HG03469 (cell line): ENCODE data around the gene RDH13.
"Not testable (repeated sequence)": the region's sequence is repeated elsewhere in the genome, so short reads cannot be mapped to it uniquely, and the experiment has no call there.

ENCODE experiments used
- ATAC-seq: cut with Tn5 transposase; IDR thresholded peaks from one replicate; pipeline ENCODE4 v1.9.1; 2021; ENCODE audit warnings: mild to moderate bottlenecking, moderate library complexity, moderate number of reproducible peaks; ENCODE audit not compliant: unreplicated experiment

Gene RDH13, protein sequence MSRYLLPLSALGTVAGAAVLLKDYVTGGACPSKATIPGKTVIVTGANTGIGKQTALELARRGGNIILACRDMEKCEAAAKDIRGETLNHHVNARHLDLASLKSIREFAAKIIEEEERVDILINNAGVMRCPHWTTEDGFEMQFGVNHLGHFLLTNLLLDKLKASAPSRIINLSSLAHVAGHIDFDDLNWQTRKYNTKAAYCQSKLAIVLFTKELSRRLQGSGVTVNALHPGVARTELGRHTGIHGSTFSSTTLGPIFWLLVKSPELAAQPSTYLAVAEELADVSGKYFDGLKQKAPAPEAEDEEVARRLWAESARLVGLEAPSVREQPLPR

DNA sequence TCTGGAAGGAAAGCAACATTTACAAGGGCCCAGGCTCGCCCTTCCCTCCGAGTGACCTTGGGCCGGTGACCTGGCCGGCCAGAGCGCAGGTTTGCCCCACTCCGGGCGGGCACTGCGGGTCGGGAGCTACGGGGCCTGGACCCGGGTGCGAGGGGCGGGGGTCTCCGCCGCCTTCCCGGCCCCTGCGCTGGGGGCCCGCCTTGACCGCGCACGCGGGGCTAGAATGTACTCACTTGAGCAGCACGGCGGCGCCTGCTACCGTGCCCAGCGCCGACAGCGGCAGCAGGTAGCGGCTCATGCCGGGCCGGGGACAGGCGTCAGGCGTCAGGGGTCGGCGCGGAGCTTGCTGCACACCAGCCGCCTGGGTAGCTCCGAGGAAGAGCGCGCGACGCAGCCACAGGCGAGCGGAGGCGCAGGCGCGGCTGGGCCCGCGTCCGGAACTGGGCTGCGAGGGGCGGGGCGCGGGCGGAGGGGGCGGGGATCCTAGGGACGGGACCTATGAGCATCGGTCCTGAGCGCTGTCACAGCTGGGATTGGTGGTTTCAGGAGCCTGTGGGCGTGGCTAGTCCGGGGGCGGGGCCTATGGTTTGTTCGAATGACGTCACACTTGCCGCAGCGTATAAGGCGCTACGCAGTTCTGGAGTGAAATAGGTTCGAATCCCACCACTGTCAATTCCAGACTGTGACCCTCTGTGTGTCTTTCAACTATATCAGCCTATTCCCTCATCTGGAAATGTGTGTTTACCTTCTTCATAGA, at the start of gene RDH13:
TSS of gene RDH13 (minus strand) at position 414 of the 757 bp plus-strand sequence. CDS start at position 298, 116 bp downstream.
- ATAC-seq, result peak; percentile 70

DNA sequence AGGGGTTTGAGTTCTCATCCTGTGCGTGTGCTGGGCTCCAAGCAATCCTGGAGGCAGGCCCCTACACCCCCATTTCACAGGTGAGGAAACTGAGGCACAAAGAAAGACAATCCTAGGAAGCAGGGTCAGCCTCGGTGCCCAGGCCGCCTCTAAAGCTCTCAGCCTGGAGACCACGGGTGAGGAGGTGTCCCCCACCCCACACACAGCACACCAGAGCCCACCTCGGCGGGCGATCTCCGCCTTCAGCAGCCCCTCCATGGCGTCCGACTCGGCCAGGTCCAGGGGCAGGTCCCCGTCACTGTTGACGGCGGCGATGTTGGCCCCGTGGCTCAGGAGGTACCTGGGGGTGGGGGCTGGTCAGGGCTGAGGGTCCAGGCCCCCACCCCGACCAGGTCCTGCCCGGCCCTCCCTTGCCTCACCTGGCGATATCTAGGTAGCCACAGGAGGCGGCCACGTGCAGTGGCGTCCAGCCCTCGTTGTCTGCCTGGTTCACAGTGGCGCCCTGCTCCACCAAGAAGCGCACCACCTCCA, 49.4 kb upstream of the RDH13 start:
- ATAC-seq, result no peak

DNA sequence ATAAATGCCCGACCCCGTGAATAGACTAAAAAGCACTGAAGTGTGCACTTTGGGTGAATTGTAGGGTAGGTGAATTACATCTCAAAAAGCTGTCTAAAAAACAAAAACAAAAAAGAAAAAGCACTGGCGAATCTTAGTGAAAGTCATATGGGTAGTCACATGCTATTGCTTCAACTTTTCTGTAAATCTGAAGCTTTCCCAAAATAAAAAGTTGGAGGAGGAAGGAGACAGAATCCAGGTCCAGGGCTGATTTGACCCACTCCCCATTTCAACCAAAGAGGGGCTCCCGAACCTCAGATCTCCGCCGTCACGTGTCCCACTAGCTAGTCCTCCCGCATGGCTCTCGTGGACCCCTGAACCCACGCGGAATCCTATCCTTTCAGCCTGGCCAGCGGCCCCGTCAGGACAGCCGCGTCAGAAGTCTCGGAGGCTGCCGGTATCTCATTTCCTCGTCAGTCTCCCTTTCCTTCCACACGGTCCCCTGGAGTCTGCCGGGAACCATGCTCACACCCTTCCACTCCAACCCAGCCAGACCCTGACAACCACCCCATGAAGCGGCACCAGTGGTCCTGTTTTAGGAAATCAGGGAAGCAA, 48.4 kb upstream of the RDH13 start:
- no peak for ATAC-seq

DNA sequence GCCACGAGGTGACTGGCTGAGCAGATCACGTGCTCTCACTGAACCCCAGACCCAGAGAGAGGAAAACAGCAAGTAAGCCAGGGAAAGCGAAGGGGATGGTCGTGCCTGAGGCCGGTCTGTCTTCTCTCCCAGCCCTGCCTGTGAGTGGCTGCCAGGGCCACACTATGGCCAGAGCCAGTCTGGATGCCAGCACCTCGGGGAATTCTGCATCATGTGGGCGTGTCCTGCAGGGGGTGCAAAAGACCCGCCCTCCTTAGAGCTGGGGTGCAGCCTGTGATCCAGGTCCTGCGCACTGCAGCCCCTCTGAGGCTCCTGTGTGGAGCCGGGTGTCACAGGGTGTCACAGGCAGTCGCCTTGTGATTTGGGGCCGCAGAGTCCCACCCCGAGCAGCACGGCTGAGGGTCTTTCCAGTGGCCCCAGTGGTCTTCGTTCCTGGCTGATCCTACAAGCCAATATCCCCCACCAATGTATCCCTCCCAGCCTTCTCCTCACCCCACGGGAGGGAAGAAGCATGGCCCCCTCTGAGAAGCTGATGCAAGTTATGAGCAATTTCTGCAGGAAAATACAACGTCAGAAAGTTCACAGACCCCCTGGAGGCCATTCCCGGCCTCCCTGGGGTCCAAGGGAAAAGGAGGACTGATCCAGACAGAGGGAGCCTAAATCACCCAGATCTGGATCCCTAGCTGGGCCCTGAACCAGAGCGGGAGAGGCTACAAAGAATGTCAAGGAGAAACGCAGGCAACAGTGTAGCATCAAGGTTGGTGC, 46.8 kb upstream of the RDH13 start:
- ATAC-seq, result no peak

DNA sequence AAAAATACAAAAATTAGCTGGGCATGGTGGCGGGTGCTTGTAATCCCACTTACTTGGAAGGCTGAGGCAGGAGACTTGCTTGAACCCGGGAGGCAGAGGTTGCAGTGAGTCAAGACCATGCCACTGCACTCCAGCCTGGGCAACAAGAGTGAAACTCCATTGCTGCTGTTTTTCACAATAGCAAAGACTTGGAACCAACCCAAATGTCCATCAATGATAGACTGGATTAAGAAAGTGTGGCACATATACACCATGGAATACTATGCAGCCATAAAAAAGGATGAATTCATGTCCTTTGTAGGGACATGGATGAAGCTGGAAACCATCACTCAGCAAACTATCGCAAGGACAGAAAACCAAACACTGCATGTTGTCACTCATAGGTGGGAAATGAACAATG, 44.3 kb upstream of the RDH13 start:
- not testable (repeated sequence) for ATAC-seq

DNA sequence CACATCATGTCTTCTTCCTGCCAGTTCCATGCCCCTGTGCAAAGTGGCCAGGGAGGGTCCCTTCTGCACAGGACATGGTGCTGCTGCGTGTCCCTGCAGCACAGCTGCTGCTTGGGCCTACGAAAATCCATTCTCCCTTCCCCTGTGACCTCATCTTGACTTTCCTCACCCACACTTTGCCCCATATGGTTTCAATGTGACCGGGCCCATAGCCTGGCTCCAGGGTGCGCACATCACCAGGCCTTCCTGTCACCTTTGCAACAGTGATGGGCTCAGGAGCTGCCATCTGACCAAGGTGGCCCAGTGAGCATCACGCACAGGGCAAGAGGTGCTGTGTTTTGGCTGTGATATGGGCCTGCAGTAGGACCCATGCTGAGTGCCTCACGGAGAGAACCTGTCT, 43.6 kb upstream of the RDH13 start:
- no peak for ATAC-seq

DNA sequence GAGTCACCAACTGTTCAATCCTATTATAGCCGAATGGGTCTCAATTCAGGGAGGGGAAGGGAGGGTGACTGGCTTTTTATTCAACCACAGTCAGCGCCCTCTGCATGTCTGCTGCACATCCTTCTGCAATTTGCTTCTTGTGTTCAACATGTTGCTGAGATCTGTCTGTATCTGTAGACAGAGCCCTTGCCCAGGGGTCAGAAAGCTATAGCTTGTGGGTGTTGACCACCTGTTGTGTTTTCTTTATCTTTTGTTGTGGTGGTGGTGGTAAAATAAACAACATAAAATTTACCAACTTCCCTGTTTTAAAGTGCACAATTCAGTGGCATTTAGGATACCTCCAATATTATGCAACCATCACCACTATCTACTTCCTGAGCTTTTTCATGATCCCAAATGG, 42.3 kb upstream of the RDH13 start:
- no peak for ATAC-seq

DNA sequence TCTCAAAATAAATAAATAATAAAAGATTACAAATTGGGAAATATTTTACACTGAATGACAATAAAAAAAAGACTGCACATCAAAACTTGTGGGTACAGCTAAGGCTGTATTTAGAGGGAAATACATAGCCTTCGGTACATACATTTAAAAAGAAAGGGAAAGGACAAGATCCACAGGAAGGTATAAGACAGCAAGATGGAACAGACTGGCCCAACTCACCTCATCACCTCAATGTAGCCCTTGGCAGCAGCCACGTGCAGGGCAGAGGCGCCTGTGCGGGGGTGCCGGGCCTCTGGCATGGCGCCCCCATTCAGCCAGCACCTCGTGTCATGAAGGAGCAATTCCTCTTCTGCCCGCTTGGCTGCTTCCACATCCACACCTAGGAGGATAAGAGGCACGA, 40.2 kb upstream of the RDH13 start:
- no peak for ATAC-seq

DNA sequence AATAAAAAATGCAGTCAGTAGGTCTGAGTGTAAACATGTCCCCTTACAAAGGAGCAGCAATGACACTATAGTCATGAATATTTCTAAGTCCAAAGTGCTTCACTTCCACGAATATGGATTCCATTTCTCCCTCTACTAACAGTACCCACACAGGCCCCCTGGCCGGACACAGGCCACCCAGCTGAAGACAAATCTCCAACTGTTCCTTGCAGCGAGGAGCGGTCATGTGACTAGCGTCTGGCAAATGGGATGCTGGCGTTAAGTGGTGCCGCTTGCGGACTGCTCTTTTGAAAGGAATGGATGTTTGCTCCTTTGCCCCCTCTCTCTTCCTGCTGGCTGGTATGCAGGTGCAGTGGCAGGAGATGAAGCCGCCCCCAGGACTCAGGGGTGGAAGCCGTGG, 38.3 kb upstream of the RDH13 start:
- no peak for ATAC-seq

DNA sequence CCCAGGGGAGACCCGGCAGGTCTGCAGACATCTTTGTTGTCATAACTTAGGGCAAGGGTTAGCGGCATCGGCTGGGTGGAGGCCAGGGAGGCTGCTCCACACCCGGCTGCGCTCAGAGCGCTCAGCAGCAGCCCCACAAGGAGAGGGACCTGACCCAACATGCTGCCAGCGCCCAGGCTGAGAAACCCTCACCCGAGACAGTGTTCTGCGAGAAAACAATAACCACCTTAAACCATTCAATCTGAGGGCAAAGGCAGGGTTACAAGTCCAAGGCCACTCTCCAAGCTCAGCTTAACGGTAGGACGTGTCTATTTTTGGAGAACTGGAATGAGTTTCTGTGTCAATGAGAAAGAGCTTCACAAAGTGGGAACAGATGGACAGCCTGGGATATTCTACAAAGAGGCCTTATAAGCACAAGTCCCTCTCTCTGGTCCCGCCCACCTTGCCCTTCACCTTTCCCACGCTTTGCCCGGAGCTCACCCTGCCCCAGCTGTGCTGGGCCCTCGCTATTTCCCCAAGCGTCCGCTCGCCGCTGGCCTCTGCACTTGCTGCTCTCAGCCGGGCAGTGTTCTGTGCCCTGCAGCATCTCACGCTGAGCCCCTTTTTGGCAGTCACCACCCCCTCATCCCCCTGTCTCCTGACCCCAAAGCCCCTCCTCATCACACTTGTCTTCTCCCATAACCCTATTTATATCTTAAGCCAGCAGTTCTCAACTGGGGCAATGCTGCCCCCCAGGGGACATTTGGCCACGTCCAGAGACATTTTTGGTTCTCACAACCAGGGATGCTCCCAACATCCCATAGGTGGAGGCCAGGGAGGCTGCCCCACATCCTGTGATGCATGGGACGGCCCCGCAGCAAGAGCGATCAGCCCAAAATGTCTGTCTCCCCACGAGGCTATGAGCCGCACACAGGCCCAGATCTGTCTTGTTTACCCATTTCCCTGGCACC, 36.9 kb upstream of the RDH13 start:
- ATAC-seq, result no peak

DNA sequence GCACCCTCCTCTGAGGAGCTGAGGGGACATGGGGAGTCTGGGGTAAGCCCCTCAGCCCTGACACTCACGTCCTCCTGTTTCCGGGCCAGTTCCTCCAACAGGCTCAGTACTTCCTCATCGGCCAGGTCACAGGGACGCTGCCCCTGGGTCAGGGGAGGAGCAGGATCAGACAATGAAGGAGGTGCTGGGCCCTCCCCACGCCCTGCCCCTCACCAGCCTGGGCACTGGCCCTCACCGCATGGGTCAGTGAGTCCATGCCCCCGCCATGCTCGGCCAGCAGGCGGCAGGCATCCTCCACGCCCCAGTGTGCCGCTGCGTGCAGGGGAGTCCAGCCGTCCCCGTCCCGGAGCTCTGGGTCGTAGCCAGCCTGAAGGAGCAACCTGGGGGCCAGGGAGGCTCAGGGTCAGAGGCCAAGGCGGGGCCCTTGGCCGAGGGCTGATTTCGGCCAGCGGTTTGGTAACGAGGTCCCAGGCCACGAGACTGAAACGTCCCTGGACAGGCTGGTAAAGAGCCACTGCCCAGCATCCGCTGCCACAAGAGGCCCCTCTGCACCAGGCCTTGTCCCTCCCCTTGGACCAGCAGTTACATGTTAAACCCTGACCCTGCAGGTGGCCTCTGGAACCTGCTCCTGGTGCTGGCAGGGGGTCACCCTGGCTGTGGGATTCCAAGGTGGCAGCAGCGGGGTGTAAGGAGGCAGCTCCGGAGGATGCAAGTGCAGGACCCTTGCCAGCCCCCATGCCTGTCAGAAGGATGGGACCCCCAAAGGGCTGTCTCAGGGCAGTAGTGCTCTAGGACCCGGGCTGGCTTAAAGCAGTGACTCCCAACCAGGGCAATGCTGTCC, 36.0 kb upstream of the RDH13 start:
- ATAC-seq, result no peak

DNA sequence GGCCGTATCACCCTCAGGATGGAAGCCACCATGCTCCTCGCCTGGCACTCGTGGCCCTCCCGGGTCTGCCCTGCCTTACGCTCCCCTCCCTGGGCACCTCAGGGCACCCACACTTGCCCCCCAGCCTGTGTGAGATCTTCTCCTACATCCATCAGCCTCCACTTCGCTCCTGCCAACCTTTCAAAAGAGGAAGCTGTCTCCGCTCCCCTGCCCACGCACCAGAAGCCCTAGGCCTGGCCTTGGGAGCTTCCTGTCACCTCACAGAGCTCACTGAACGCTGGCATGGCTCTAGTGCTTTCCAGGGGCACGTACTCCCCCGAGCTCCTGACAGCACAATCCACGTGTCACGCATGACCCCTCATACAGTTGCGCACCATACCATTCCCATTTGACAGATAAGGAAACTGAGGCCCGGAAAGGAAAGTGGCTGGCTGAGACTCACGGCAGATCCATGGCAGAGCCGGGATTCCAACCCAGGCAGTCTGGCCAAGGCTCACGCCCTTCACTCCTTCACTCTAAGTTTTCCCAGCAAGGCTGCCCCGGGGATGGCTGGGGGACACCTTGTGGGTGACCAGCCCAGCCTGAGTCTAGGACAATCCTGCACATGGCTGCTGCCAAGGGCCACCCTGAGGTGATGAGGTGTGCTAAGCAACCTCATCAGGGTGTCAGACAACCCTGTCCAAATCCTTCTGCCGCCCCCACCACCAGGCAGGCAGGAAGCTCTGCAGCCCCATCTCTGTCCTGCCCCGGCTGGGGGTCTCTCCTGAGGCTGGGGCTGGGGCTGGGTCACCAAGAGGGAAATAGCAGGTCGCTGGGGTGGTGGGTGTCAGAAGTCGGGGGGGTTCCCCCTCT, 35.1 kb upstream of the RDH13 start:
- ATAC-seq, result no peak

DNA sequence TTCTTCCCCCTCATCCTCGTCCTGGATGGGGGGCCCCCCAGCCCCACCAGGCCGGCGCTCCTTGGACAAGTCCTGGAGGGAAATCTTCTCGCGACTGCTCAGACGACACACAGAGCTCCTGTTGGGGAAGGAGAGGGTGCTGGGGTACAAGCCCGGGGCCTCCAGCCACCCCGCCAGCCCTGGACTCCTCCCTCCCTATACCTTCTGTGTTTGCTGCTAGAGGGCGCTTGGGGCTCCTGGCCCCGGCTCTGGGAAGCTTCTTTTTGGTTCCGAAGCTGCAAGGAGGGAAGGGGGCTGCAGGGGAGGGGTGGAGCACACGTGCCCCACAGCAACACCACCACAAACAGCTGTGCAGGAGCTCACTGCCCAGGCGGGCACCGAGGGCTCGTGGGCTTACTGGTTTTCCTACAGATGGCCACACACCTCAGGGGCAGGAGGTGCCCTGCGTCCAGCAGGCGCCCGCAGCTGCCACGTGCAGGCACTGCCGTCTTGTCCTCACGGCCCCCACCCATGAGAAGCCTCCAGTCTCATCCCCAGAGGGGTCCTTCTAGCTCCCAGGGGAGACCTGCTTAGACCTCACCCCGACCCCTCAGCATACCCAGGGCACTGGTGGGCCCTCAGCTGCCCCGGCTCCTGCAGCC, 33.2 kb upstream of the RDH13 start:
- ATAC-seq, result no peak

DNA sequence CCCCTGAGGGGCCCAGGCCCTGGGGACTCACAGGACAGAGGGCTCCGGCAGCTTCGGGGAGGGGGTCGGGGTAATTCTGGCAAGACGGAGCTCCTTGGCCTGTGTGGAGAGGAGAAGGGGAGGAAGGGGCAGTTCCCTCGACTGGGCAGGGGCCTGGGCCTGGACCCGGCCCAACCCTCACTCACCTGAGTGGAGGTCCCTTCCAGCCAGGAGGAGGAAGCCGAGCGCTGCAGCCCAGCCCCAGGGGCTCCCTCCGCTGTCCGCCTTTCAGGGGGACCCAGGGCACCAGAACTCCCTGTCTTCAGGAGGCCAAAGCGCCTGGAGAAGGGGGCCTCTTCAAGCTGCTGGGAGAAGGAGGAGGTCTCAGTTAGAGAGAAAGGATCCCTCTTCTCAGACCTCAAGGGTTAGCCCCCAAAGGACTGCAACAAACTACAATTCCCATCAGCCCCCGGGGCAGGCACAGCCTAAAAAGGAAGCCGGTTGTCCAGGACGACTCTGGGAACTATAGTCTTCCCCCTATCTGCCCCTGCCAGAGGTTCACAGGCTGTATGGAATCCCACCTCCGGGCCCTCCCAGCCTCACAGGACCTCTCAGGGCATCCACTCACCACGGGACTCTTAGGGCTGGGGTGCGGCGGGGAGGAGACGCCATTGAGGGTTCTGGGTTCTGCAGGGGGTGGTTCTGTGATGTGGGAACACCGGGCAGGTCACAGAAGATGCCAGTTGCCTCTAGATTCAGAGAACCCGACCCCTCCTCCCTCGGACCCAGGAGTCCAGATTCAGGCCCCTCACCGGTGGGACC, 32.5 kb upstream of the RDH13 start:
- ATAC-seq, result no peak

DNA sequence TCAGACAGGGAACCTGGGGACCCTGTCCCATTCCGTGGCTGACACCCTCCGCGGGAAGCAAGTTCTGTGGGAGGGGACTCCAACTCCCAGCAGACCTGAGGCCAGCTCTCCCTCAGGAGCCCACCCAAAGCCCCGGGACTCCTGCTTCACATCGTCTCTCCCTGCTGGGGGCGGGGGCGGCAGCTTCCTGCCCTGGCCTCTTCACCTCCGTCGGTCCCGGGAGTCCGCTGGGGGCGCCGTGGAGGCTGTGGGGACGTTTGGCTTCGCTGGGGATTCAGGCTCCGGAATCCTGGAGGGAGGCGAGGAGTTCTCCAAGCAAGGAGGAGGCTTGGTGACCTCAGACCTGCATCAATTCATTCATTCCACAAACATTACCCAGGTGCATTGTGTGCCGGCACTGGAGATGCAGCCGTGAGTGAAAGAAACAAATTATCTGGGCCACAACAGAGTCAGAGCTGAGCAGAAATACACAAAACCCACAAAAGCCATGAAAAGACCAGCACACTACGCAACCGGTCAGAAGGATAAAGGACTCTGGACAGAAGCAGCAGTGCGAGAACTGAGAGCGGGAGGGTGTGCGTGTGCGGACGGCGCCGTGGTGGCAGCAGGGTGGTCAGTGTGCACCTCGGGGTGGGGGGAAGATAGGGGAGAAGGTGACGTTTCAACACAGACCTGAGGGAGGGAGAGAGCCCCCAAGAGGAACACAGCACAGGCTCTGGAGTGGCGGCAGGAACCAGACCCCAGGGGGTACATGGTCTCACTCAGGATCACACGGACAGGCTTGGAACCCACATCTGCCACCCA, 31.7 kb upstream of the RDH13 start:
- no peak for ATAC-seq
